IPS DF 4.7 (cell line): ENCODE measurements around the gene KAT8.
"Not testable (repeated sequence)": the region's sequence is repeated elsewhere in the genome, so short reads cannot be mapped to it uniquely, and the experiment has no call there.

ENCODE experiments used
- DNase-seq: peaks from one replicate; pipeline ENCODE4 v3.0.0-alpha.2; 2013; ENCODE audit warnings: low spot score; ENCODE audit errors: extremely low read depth

The KAT8 gene

GRCh38 chr16:31083556-31083955, 33.9 kb upstream of the KAT8 start:
- DNase-seq, result no peak

DNA sequence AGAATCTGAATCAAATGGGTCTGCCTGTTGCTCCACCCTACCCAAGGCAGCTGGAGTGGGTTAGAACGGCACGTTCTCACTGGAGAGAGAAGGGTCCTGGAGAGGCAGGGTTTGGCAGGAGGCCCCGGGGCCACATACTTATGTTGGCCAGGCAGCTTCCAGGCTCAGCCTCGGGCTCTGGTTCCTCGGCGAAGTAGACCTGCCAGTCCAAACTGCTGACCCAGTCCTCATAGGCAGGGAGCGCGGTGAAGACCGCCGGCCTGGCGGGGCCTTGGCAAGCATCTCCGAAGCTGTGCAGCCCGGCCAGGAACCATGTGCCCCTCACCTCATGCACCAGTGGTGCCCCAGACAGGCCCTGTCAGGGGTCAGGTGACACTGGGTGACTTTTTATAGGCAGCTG, 33.5 kb upstream of the KAT8 start:
- no peak for DNase-seq

GRCh38 chr16:31084584-31085302, 32.7 kb upstream of the KAT8 start:
- DNase-seq, result no peak

- DNase-seq, result no peak
These were observed 32.1 kb upstream of the KAT8 start for GRCh38 chr16:31085411-31085810.

GRCh38 chr16:31085873-31086628, 31.4 kb upstream of the KAT8 start:
- DNase-seq, result no peak

- no peak for DNase-seq
These were observed 30.9 kb upstream of the KAT8 start for GRCh38 chr16:31086629-31086906.

DNA sequence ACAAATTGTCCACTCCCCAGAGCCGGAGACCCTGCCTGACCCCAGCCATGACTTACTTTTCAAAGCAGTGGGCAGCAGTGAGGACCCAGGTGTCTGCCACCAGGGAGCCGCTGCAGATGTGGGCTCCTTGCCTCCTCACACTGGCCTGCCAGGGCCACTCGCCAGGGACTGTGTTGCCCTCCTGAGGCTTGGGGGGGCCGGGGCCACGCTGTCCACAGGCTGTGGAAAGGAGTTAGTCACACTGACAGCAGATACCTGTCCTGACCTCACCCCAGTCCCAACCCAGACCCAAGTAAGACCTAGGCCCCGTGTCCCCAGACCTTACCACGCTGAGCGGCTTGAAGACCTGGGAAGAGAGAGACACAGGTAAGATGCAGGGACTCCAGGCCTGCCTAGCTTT, 30.0 kb upstream of the KAT8 start:
- no peak for DNase-seq

GRCh38 chr16:31087971-31088370, 29.5 kb upstream of the KAT8 start:
- DNase-seq, result no peak

- no peak for DNase-seq
These were observed 28.8 kb upstream of the KAT8 start, which contains the start of gene PRSS53 for GRCh38 chr16:31088459-31089183. TSS of gene PRSS53 (minus strand) at chr16:31088943. CDS start at chr16:31088809, 134 bp downstream.

- no peak for DNase-seq
These were observed 28.3 kb upstream of the KAT8 start for GRCh38 chr16:31089199-31089598.

GRCh38 chr16:31090540-31090939, 26.9 kb upstream of the KAT8 start:
- DNase-seq, result no peak

DNA sequence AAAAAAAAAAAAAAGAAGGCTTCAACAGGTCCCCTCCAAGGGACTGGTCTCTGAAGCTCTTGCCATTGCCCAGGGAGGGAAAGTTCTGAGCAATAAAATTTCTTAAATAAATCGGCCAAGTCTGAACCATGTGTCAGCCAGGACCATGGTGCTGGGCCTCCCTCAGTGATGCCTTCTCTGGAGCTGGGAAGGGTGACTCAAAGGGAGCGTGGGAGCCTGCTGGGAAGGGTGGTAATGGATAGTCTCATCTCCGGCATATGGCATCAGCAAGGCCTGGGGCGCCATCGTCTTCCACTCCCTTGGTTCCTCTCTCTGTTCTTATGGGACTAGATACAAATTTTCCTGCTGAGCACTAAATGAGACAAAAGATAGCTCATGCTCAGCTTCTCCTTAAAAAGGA, 25.1 kb upstream of the KAT8 start:
- no peak for DNase-seq

- no peak for DNase-seq
These were observed 24.2 kb upstream of the KAT8 start for GRCh38 chr16:31093132-31093703.

GRCh38 chr16:31094088-31094423, 23.4 kb upstream of the KAT8 start:
- no peak for DNase-seq

DNA sequence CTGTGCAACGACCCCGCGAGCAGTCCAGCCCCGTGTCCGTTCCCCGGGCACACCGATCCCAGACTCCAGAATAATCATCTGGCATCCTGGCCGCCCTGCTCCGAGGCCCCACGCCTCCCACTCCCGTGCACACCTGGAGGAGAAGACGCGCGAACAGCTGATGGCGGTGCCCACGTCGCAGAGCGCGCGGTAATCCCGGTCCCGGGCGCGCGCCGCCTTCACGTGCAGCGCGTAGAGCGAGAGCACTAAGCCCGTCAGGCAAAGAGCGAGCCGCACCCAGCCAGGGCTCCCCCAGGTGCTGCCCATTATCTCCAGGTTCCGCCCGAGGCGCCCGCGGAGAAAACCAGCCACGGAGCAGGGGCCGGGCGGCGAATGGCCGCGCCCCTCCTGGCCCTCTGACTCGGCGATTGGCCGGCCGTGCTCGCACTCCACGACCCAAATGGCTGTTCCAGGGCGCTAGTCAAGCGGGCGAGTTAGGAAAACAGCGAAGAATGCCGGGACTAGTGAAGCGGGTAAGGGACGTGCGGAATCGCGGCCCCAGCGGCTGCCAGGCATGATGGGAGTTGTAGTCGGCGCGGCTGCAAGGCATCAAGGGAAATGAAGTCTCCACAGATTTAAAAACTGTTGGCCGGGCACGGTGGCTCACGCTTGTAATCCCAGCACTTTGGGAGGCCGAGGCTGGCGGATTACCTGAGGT, 22.9 kb upstream of the KAT8 start, which contains the start of gene VKORC1:
Gene VKORC1, minus strand, starts transcription at position 374 of the 697 bp plus-strand sequence. Its CDS starts 68 bp downstream, at position 306.
- no peak for DNase-seq

- no peak for DNase-seq
These were observed 17.4 kb upstream of the KAT8 start for GRCh38 chr16:31099860-31100638.

DNA sequence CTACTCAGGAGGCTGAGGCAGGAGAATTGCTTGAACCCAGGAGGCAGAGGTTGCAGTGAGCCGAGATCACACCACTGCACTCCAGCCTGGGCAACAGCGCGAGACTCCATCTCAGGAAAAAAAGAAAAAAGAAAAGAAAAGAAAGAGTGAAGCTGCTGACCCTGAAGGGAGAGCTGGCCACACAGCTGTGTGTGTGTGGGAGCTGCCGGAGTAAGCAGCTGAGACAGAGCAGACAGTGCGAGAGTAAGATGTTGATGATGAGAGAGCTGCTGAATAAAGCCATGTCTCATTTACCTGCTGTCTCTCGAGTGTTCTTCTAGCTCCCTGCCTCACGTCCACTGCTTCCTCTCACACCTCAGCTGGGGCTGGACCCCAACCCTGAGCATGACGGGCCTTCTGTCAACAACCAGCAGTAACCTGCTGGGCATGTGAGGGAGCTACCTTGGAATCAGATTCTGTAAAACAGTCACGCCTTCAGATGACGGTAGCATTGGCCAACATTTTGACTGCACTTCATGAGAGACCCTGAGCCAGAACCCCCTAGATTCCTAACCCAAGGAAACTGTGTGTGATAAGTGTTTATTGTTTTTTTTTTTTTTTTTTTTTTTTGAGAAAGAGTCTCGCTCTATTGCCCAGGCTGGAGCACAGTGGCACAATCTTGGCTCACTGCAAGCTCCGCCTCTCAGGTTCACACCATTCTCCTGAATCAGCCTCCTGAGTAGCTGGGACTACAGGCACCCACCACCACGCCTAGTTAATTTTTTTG, 16.4 kb upstream of the KAT8 start:
- not testable (repeated sequence) for DNase-seq

DNA sequence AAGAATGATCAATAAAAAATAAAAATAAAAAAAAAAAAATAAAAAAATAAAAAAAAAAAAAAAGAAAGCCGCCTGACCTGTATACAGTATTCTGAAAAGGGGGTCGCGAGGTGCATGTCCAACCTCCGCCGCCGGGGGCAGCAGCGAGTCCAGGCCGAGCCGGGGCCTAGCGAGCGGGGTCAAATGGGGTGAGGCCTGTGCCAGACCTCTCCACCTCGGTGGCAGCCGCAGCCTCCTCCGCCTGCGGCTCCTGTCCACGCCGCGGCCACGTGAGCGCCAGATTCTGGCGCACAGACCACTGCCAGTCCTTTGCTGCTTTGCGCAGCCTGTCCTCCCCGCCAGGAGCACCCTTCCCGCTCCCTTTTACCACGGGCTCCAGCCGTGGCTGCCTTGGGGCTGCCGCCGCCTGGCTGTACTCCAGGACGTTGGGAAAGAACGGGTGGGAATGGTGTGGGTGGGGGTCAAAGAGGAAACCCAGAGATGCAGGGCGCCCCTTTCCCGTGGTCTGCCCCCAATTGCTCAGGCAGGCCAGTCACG, 11.7 kb upstream of the KAT8 start:
- no peak for DNase-seq
